Neural cell (in vitro differentiated cells): ENCODE measurements around the gene CDH4.

Experiments used
- EP300 ChIP-seq: fragments of 450-650 bp; conservative IDR thresholded peaks from 2 replicates; pipeline ENCODE4 v1.6.1; 2014; ENCODE audit warnings: antibody characterized with exemption, mild to moderate bottlenecking, moderate library complexity; ENCODE audit not compliant: poor library complexity, severe bottlenecking
- EZH2 ChIP-seq: fragments of 200-600, 300-800 bp; shearing (Covaris generic), sonication (generic); IDR thresholded peaks from 2 replicates; pipeline ENCODE4 v1.6.1; 2014; ENCODE audit warnings: antibody characterized with exemption, low read length, borderline replicate concordance, mild to moderate bottlenecking; ENCODE audit not compliant: insufficient read depth, poor library complexity, severe bottlenecking
- MXI1 ChIP-seq: fragments of 450-650 bp; conservative IDR thresholded peaks from 2 replicates; pipeline ENCODE4 v1.6.1; 2014; ENCODE audit warnings: antibody characterized with exemption, mild to moderate bottlenecking; ENCODE audit not compliant: poor library complexity, severe bottlenecking
- POLR2AphosphoS5 ChIP-seq: IDR thresholded peaks from 2 replicates; pipeline ENCODE4 v1.6.1; 2012
- RAD21 ChIP-seq: fragments of 450-650 bp; conservative IDR thresholded peaks from 2 replicates; pipeline ENCODE4 v1.6.1; 2014; ENCODE audit warnings: antibody characterized with exemption, mild to moderate bottlenecking, moderate library complexity
- SMC3 ChIP-seq: fragments of 450-650 bp; conservative IDR thresholded peaks from 2 replicates; pipeline ENCODE4 v1.6.1; 2014; ENCODE audit warnings: antibody characterized with exemption, mild to moderate bottlenecking, moderate library complexity; ENCODE audit not compliant: poor library complexity
- TAF1 ChIP-seq: IDR thresholded peaks from 2 replicates; pipeline ENCODE4 v1.6.1; 2012; ENCODE audit warnings: low read depth
- TF ChIP-seq, protein P1 (sequence below): fragments of 450-650 bp; IDR thresholded peaks from 2 replicates; pipeline ENCODE4 v1.5.1; 2014; ENCODE audit warnings: antibody characterized with exemption, mild to moderate bottlenecking, moderate library complexity; ENCODE audit not compliant: poor library complexity, severe bottlenecking
- TF ChIP-seq, protein P2 (sequence below): IDR thresholded peaks from 2 replicates; pipeline ENCODE4 v1.6.1; 2012; ENCODE audit warnings: borderline replicate concordance

DNA sequence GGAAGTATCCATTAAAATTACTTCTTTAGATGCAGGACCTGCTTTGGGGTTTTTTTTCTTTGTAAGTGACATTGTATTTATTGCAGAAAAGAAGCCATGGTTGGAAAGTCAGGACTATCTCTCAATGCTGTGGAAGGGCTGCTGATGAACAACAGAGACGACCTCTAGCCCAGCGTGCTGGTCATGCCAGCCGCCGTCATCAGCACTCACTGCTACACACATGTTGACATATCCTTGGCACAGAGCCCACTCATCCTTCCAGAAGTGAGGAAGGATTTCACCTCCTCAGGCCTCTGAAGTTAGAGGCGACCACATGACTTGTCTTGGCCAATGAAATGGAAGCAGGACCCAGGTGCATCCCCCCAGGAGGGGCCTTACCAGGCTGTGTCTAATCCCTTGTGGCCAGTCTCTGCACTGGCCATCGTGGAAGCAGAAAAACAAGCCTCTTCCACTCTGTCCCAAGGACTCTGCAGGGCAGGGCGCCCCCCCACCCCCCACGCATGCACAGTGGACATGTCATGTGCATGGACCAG is 470.2 kb downstream of the CDH4 start:
- TF ChIP-seq, protein P1, sequence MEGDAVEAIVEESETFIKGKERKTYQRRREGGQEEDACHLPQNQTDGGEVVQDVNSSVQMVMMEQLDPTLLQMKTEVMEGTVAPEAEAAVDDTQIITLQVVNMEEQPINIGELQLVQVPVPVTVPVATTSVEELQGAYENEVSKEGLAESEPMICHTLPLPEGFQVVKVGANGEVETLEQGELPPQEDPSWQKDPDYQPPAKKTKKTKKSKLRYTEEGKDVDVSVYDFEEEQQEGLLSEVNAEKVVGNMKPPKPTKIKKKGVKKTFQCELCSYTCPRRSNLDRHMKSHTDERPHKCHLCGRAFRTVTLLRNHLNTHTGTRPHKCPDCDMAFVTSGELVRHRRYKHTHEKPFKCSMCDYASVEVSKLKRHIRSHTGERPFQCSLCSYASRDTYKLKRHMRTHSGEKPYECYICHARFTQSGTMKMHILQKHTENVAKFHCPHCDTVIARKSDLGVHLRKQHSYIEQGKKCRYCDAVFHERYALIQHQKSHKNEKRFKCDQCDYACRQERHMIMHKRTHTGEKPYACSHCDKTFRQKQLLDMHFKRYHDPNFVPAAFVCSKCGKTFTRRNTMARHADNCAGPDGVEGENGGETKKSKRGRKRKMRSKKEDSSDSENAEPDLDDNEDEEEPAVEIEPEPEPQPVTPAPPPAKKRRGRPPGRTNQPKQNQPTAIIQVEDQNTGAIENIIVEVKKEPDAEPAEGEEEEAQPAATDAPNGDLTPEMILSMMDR, result no peak
- no peak for TF ChIP-seq EZH2
- TF ChIP-seq MXI1, result no peak
- no peak for TF ChIP-seq TAF1
- no peak for TF ChIP-seq RAD21
- no peak for TF ChIP-seq POLR2AphosphoS5
- TF ChIP-seq, protein P2, sequence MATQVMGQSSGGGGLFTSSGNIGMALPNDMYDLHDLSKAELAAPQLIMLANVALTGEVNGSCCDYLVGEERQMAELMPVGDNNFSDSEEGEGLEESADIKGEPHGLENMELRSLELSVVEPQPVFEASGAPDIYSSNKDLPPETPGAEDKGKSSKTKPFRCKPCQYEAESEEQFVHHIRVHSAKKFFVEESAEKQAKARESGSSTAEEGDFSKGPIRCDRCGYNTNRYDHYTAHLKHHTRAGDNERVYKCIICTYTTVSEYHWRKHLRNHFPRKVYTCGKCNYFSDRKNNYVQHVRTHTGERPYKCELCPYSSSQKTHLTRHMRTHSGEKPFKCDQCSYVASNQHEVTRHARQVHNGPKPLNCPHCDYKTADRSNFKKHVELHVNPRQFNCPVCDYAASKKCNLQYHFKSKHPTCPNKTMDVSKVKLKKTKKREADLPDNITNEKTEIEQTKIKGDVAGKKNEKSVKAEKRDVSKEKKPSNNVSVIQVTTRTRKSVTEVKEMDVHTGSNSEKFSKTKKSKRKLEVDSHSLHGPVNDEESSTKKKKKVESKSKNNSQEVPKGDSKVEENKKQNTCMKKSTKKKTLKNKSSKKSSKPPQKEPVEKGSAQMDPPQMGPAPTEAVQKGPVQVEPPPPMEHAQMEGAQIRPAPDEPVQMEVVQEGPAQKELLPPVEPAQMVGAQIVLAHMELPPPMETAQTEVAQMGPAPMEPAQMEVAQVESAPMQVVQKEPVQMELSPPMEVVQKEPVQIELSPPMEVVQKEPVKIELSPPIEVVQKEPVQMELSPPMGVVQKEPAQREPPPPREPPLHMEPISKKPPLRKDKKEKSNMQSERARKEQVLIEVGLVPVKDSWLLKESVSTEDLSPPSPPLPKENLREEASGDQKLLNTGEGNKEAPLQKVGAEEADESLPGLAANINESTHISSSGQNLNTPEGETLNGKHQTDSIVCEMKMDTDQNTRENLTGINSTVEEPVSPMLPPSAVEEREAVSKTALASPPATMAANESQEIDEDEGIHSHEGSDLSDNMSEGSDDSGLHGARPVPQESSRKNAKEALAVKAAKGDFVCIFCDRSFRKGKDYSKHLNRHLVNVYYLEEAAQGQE, result no peak
- TF ChIP-seq EP300, result no peak
- no peak for TF ChIP-seq SMC3
